ENCODE results near the gene TFRC.
"Not testable (repeated sequence)": the region's sequence is repeated elsewhere in the genome, so short reads cannot be mapped to it uniquely, and the experiment has no call there.

TFRC gene

DNA sequence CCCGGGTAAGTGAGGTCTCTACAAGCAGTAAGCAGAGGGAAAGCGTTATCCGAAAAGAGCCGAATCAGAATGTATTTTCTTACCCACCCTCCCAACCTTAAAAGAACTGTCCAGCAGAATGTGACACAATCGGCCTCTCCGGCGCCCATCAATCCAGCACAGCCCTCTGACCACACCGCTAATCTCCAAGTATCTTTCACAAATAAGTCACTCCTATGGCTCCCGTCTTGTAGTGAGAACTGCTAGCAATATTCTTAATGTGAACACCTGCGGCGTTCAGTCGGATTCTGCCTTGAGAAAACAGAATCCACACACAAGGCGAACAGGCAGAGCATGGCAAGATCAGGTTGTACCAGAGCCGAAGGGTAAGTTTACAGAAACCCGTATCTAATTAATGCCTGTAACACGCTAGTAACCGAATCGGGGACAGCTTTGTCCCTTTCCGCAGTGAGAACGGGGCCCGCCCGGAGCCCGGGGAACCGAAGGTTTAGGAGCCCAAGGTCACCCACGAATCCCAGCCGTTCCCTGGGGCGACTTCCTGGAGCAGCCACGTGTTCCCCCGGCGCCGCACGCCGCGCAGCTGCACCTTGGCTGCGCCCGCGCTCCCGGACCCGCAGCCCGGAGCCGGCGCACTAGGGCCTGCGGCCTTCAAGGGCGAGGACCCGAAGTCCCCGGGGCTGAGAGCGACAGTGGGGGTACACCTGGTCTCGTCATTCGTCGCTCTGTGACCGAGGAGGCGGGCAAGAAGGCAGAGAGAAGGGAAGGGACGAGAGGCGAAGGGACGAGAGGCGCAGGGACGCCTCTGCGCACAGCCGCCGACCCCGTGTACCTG, 672 bp downstream of the TFRC start:
- DNase-seq = no peak

DNA sequence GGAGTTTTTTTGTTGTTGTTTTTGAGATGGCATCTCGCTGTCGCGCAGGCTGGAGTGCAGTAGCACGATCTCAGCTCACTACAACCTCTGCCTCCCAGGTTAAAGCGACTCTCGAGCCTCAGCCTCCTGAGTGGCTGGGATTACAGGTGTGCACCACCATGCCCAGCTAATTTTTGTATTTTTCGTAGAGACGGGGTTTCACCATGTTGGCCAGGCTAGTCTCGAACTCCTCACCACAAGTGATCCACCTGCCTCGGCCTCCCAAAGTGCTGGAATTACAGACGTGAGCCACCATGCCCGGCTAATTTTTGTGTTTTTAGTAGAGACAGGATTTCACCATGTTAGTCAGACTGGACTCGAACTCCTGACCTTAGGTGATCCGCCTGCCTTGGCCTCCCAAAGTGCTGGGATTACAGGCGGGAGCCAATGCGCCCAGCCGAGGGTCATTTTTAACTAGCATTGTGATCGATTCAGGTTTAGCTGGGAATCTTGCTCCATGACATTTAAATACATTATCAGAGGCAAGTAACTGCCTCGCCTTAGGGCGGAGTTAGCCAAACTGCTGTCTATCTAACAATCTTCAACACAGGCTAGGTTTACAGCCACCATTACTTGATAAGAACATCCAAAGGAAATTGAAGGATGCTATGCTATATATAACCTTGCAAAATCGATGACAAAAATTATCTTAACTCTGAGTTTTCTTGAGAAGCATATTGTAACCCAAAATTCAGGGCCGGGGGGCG, 1.6 kb downstream of the TFRC start:
- not testable (repeated sequence) for DNase-seq

DNA sequence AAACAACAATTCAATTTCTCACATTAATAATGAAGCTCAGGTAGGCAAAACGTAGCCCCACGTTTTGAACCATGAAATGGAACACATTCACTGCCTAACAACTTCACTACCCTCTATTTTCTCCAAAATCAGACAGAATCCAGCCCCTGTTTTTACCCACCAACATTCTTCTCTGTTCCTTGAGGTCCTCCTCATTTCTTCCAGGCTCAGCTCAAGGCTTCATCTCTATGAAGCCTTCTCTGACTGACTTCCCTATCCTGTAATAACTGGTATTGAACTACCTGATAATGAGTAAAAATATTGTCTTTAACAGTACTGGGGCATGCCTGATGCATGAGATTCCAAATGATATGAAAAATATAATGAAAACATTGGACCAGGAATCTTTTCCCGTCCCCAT, 2.2 kb downstream of the TFRC start:
- no peak for DNase-seq

DNA sequence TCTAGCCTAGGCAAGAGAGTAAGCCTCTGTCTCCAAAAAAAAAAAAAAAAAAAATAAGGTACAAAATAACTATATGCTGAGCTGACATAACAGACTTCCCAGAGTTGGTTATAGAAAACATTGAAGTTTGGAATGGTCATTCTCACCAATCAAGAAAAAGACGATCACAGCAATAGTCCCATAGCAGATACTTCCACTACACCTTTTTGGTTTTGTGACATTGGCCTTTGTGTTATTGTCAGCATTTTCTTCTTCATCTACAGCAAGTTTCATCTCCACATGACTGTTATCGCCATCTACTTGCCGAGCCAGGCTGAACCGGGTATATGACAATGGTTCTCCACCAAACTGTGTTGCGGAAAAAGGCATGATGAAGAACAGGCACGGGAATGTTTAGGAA, 6.9 kb downstream of the TFRC start:
- DNase-seq = no peak

DNA sequence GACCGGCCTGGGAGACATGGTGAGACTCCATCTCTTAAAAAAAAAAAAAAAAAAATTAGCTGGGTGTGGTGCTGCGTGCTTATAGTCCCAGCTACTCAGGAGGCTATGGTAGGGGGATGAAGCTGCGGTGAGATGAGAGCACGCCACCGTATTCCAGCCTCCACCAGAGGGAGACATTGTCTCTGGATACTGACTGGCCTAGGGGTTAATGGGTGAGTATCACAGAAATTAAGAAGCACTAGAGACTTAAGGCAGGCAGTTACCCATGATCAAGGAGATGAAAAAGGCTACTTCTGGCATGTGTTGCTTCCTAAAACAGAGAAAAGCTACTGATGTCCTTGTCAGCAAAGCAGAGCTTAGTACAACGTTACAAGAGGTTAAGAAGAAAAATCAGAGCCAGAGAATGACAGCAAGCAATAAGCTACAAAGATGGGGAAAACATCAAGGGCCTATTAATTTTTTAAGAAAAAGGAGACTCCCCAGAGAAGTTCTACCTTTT, 8.6 kb downstream of the TFRC start:
- DNase-seq = peak; percentile 1

DNA sequence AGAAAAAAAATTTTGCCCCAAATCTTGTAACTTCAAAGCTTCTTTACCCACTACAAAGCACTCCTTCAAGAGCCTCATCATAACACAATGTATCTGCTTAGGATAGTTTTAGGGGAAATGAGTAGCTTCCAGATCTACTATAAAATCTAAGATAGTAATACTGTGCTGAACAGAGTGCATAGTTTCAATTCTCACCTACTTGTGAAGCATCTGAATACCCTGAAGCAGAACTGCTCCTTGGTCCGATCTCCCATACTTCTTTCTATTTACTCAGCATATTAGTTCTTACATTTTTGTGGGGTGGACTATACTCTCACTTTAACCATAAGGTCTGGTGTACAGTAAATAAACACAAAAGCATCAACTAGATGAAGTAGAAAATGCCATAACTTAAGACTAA, 9.6 kb downstream of the TFRC start:
- DNase-seq = no peak

DNA sequence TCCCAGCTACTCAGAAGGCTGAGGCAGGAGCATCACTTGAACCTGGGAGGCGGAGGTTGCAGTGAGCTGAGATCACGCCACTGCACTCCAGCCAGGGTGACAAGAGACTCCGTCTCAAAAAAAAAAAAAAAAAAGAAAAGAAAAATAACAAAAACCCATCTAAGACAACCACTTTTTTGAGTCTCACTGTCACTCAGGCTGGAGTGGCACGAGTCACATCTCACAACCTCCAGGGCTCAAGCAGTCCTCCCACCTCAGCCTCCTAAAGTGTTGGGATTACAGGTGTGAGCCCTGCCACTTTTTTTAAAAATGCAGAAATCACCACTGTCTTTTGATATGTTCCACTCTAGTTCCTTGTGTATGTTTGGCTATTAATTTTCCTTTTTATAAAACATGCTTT, 13.1 kb downstream of the TFRC start:
- not testable (repeated sequence) for DNase-seq

DNA sequence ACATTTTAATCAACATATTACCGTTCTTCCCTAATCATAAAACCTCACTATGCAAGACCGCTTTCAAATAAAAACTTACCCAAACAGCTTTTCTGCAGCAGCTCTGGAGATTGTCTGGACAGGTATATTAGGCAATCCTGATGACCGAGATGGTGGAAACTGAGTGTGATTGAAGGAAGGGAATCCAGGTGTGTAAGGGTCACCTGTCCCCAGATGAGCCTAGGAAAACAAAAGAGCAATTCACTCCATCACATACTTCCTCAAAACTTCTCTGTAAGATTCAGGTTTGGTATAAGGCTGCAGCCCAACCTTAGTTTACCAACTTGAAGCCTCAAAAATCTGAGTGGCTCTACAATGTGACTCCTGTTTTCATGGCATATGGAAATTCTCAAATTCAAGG, 14.5 kb downstream of the TFRC start:
- DNase-seq = no peak

DNA sequence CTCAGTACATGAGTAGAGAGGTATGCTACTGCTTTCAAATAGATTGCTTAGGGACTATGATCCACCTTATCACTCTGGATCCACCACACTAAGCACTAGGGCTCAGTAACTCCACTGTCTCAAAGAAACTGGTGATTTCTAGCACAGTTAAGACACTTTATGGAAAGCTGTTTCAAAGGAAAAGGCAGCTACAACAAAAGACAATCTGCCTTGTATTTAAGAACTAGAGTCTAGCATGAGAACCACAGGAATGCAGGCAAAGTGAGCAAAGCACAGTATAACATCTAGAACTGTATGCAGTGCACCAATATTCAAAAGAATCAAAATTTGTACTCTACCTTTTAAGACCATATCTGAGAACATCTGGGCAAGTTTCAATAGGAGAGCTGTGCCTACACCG, 17.9 kb downstream of the TFRC start:
- no peak for DNase-seq

DNA sequence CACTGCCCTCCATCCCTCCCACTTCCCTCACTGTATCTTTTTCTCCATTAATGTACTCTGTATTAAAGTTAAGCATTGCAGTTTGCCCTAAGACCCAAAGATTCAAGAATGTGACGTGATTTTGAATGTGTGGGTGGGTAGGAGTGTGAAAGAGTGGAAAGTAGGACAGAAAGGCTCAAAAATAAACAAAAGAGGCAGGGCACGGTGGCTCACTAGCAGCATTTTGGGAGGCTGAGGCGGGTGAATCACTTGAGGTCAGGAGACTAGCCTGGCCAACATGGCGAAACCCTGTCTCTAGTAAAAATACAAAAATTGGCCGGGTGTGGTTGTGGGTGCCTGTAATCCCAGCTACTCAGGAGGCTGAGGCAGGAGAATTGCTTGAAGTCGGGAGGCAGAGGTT, 18.4 kb downstream of the TFRC start:
- no peak for DNase-seq

DNA sequence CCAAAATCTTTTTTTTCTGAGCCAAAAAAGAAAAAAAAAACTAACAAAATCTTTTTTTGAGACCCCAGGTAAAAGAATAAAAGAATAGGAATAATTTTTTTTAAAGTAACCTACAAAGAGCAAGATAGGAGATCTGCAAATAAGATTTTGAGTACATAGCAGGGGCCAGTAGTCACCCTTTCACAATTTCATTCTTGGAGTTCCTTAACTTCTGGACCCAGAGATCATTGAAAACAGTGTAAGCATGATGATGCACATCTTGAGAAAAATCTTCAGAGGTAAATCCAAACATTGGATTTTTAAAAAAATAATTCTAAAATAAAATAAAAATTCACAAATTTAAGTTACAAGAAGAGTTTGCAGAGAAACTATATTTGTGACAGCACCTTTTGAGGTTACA, 18.8 kb downstream of the TFRC start:
- DNase-seq = no peak

DNA sequence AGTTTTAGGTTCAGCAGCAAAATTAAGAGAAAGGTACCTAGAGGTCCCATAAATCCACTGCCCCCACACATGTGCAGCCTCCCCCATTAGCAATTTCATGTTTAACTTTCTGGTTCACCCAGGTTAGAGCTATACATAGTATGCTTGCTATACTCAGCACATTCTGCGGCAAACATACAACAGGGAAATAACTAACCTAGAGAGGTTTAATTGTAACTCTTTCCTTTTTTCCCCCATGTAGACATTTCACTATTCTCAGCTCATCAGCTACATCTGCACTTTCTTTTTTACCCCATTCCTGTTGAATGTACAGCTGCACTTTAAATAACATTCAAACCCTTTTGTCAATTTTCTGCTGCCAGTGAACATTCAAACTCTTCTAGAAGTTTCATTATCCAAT, 21.1 kb downstream of the TFRC start:
- DNase-seq = no peak

DNA sequence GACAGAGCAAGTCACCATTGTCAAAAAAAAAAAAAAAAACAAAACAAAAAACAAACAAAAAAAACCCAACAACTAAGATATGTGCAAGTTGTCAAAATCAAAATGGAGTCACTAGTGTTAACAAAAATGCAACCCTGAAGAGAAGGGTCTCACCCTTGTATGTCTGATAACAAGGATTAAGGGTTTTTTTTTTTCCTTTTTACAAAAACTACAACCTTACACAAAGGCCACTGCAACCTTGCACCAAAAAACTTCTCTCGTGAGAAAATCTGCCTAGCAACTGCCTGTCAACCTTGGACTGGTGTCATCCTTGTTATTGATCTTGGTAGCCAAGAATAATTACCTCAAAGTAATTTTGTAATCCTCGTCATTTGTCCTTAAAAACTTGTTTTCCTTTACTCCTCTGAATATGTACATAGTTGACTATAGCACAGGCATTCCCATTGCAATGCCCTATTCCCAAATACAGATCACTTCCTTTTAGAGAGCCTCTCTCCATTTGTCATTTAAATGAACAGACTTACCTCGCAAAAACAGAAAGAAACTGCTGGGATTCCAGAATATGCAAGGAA, 24.0 kb downstream of the TFRC start:
- DNase-seq = no peak

DNA sequence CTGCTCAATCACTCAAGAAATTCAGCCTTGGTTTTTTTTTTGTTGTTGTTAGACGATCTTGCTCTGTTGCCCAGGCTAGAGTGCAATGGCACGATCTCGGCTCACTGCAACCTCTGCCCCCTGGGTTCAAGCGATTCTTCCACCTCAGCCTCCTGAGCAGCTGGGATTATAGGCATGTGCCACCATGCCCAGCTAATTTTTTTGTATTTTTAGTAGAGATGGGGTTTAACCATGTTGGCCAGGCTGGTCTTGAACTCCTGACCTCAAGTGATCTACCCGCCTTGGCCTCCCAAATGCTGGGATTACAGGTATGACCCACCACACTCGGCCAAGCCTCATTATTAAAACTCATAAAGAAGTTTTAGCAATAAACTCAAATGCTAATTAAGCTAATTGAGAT, 25.5 kb downstream of the TFRC start:
- not testable (repeated sequence) for DNase-seq

DNA sequence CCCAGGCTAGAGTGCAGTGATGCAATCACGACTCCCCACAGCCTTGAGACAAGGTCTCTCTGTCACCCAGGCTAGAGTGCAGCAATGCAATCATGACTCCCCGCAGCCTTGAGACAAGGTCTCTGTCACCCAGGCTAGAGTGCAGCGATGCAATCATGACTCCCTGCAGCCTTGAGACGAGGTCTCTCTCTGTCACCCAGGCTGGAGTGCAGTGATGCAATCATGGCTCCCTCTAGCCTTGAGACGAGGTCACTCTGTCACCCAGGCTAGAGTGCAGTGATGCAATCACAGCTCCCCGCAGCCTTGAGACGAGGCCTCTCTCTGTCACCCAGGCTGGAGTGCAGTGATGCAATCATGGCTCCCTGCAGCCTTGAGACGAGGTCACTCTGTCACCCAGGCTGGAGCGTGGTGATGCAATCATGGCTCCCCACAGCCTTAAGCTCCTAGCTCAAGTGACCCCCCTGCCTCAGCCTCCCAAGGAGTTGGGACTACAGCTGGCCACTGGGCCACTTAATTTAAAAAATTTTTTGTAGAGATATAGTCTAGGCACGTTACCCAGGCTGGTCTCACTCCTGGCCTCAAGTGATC, 26.1 kb downstream of the TFRC start:
- DNase-seq = no peak

DNA sequence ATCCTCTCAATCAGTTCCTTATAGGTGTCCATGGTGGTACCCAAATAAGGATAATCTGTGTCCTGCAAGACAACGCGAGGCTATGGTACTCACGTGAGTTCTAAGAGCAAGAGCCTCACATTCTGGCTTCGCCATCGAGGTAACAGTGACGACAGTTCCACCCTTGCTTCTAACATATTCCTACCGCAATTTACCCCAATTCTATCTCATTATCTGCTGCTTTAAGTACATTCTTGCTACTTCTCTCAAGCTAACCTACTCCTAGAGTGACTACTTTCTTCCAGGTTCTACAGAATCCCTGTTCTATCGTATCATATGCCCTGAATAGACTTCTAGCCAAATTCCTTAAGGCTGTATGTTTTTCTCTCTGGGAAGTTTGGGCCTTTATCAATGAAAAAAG, 26.6 kb downstream of the TFRC start:
- DNase-seq = no peak

DNA sequence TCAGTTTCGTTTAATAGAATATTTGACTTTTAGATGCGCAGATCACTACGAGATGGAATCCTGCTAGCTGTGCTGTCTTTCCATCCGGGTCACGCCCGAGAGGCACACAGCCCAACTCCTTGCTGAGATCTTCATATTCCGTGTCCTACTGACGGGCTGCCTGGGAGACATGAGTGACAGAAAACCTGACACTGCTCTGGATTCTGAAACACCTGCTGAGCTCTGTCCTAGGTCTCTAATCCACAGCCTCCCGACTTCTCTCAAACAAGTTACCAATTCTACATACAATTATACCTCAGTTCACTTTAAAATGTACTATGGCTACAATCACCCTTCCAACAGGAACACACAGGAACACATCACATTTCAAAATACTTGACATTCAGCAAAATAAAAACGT, 27.2 kb downstream of the TFRC start:
- no peak for DNase-seq

DNA sequence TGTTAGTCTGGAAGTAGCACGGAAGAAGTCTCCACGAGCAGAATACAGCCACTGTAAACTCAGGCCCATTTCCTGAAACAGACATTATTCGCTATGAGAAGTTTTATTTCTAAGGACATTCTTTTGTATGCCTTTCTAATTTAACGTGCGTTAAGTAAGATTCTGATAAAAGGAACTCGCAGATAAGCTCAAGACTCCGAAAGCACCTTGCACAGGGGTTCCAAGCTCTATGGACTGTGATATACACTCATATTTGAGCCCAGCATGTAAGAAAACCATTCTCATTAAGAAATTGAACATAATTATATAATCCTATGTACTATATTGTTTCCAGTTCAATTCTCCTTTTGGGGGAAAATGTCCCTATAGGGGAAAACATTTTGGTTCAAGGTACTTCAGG, 28.4 kb downstream of the TFRC start:
- DNase-seq = no peak

DNA sequence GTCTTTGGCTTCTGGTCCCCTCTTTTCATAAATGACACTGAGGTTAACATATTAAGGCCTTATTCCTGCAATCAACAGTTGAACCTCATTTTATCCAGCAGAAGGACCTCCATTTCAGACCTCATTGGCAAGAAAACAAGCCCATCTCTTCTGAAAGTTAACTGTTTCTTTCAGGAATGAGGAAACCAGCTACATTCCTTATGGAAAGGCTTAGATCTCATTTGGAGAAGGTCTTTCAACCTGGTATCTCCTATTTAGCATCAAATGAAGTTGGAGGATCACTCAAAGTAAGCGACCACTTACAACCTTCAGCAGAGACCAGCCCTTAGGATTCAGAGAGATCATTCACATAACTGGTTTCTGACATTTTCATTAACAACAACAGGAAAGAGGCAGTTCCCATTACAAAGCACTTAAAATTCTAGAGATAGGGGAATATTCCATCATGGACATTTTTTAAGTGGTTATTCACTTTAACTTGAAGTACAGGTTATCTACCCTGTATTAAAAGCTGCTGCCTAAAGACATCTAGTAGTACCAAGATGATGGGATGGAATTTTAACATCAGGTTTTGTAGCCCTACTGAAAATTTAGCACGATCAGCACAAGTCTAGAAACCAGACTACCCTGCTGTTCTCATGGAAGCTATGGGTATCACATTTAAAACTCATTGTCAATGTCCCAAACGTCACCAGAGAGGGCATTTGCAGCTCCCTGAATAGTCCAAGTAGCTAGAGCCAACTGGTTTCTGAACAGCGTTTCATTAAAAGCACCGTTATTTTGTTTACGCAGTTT, 30.4 kb downstream of the TFRC start:
- no peak for DNase-seq

DNA sequence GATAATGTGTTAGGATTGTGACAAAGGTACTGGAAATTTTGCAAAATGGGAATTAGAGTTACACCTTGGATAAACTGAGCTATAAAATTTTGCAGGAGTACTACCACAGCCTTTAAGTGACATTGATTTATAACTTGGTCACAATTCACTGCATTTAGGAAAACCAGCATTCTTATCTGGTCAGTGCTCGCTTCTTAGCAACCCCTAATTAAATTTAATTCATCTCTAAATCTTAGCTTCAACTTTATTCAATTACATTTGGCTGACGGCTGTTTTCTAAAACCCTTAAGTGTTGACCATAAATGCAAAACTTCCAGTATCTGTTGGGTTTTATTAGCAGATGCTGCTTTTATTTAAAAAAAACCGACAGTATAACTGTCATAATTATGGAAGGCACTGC, 31.3 kb downstream of the TFRC start:
- DNase-seq = no peak

DNA sequence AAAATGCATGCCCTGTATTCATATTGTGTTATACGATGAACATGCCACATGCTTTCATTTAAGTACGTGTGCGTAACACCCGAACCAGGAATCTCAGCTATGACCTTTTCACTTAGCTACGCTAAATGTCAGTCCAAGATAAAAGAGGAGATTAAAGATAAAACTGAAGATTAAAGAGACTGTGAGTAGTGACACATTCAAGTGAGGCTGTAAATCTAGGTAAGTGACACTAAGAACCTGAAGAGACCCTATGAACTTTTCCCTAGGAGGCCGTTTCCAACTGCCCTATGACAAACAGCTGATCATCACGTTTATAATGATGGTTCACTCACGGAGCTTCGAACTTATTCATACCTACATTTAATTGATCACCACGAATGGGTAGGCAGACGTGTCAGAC, 32.2 kb downstream of the TFRC start:
- DNase-seq = no peak

DNA sequence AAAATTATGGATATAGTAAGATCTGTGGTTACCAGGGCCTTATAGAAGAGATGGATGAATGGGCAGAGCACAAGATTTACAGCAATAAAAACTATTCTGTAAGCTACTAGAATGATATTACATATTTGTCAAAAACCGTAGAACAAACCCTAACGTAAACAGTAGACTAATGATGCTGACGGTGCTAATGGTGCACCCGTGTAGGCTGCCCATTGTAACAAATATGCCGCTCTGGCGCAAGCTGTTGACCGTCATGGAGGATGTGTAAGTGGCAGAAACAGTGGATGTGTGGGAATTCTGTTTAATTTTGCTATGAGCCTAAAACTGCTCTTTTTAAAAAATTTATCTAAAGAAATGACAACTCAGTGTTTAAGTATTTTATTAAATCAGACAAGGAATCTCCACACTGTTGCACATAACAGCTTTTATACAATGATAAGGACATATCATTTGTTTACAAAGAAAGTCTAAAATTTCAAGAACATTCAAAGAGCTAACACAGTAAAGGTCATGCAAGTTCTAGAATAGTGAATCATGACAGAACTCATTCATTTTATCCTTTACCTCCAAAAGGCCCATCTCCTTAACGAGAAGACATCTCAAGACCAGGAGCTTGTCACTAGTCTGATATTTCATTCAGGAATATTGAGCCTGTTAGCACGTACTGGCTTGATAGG, 32.8 kb downstream of the TFRC start:
- no peak for DNase-seq

Data from NCI-H187 treated with DMSO at 0.1 percent for 48 hours (cell line).